ENCODE measurements around the gene HNRNPDL. TPM values are rescaled to one million over a fixed set of nuclear protein-coding genes. Genes with fewer than 3 reads are reported as not detected.

HNRNPDL gene
- polyA plus RNA-seq, 1 experiment, result 275 TPM

GRCh38 chr4:82433791-82434190, 3.5 kb upstream of the HNRNPDL start:
- no peak overlapping the region for H3K27ac ChIP-seq (ENCODE audit: low read depth, low read length)
- no peak for TF ChIP-seq CTCF (IDR thresholded peaks at IDR 0.05; ENCODE audit: low read depth, low read length)
- ChIA-PET POLR2A (no interaction called here), CTCF (no interaction called here)
- DNase-seq (ENCODE audit: low read depth, low spot score), result no peak
- no peaks in the 10 kb centered on the region for H3K27me3 ChIP-seq (ENCODE audit: control insufficient read depth, insufficient read depth, low read length)
- no peak overlapping the region for H3K4me3 ChIP-seq (ENCODE audit: low read depth, low read length)
- H3K9me3 ChIP-seq (ENCODE audit: control insufficient read depth, insufficient read depth, low read length), result no peaks in the 10 kb centered on the region; the same call in 1 of the 2 replicates

GRCh38 chr4:82432596-82432995, 2.3 kb upstream of the HNRNPDL start:
- ChIA-PET POLR2A (interaction anchor here (1.2 kb wide), 1 partner anchor 468 kb away, joined by 4 read pairs; the partner anchor contains the start of gene THAP9), CTCF (no interaction called here)
- Histone ChIP-seq H3K27me3 (ENCODE audit: control insufficient read depth, insufficient read depth, low read length) (no peaks in the 10 kb centered on the region), H3K27ac (ENCODE audit: low read depth, low read length) (no peak overlapping the region), H3K9me3 (ENCODE audit: control insufficient read depth, insufficient read depth, low read length) (no peaks in the 10 kb centered on the region; the same call in 1 of the 2 replicates), H3K4me3 (ENCODE audit: low read depth, low read length) (no peak overlapping the region)
- DNase-seq (ENCODE audit: low read depth, low spot score), result no peak
- no peak for TF ChIP-seq CTCF (IDR thresholded peaks at IDR 0.05; ENCODE audit: low read depth, low read length)

- Histone ChIP-seq H3K4me3 (ENCODE audit: low read depth, low read length) (peak overlapping the region; percentile 92), H3K27me3 (ENCODE audit: control insufficient read depth, insufficient read depth, low read length) (no peaks in the 10 kb centered on the region), H3K9me3 (ENCODE audit: control insufficient read depth, insufficient read depth, low read length) (no peaks in the 10 kb centered on the region; the same call in 1 of the 2 replicates), H3K27ac (ENCODE audit: low read depth, low read length) (no peak overlapping the region)
- CTCF ChIA-PET, result interaction anchor here (0.7 to 1.1 kb wide), 2 partner anchors 31 to 72 kb away, joined by 4 read pairs; no protein-coding TSS in a partner anchor
- DNase-seq (ENCODE audit: low read depth, low spot score), result no peak
- TF ChIP-seq CTCF (IDR thresholded peaks at IDR 0.05; ENCODE audit: low read depth, low read length), result no peak
- POLR2A ChIA-PET, result interaction anchor here (0.8 to 1.2 kb wide), 2 partner anchors 58 to 469 kb away, joined by 3 to 4 read pairs; partner anchors contain the start of gene THAP9
Measured at GRCh38 chr4:82431831-82432230, 1.6 kb upstream of the HNRNPDL start.

- ChIA-PET CTCF (interaction anchor here (0.7 to 1.1 kb wide), 3 partner anchors 31 to 308 kb away, joined by 4 read pairs; no protein-coding TSS in a partner anchor), POLR2A (interaction anchor here (0.8 to 1.2 kb wide), 2 partner anchors 57 to 469 kb away, joined by 3 to 4 read pairs; partner anchors contain the start of gene THAP9)
- H3K4me3 ChIP-seq (ENCODE audit: low read depth, low read length), result peak overlapping the region; percentile 92
- no peak for DNase-seq (ENCODE audit: low read depth, low spot score)
- no peaks in the 10 kb centered on the region; the same call in 1 of the 2 replicates for H3K9me3 ChIP-seq (ENCODE audit: control insufficient read depth, insufficient read depth, low read length)
- peak overlapping the region; percentile 43 for H3K27ac ChIP-seq (ENCODE audit: low read depth, low read length)
- H3K27me3 ChIP-seq (ENCODE audit: control insufficient read depth, insufficient read depth, low read length), result no peaks in the 10 kb centered on the region
- TF ChIP-seq CTCF (IDR thresholded peaks at IDR 0.05; ENCODE audit: low read depth, low read length), result no peak
Measured at GRCh38 chr4:82430964-82431745, 893 bp upstream of the HNRNPDL start.

- Histone ChIP-seq H3K9me3 (ENCODE audit: control insufficient read depth, insufficient read depth, low read length) (no peaks in the 10 kb centered on the region; the same call in 1 of the 2 replicates), H3K4me3 (ENCODE audit: low read depth, low read length) (peak overlapping the region; percentile 92), H3K27ac (ENCODE audit: low read depth, low read length) (peak overlapping the region; percentile 95), H3K27me3 (ENCODE audit: control insufficient read depth, insufficient read depth, low read length) (no peaks in the 10 kb centered on the region)
- ChIA-PET POLR2A (interaction anchor here (0.6 to 3.0 kb wide), 32 partner anchors 8 to 1422 kb away, joined by 3 to 71 read pairs (median 4); partner anchors contain the start of genes COPS4, HNRNPD, LIN54 and THAP9), CTCF (interaction anchor here (0.7 to 1.9 kb wide), 22 partner anchors 8 to 842 kb away, joined by 3 to 12 read pairs (median 4); partner anchors contain the start of gene THAP9)
- no peak for TF ChIP-seq CTCF (IDR thresholded peaks at IDR 0.05; ENCODE audit: low read depth, low read length)
- DNase-seq (ENCODE audit: low read depth, low spot score), result no peak
Measured at GRCh38 chr4:82429728-82430192, 502 bp downstream of the HNRNPDL start.
